HG03060 (cell line): ENCODE measurements around the gene SLF2.

Source experiments
- ATAC-seq: cut with Tn5 transposase; IDR thresholded peaks from one replicate; pipeline ENCODE4 v1.9.1; 2021; ENCODE audit warnings: low read depth, moderate number of reproducible peaks; ENCODE audit not compliant: unreplicated experiment

Gene SLF2

GRCh38 chr10:100996678-100997359, 84.1 kb downstream of the SLF2 start:
- no peak for ATAC-seq

- no peak for ATAC-seq
Observed at GRCh38 chr10:100997360-100998182, 84.8 kb downstream of the SLF2 start.

GRCh38 chr10:100998183-100998990, 85.6 kb downstream of the SLF2 start:
- ATAC-seq = no peak

- ATAC-seq = no peak
Observed at GRCh38 chr10:100998991-100999741, 86.4 kb downstream of the SLF2 start.

GRCh38 chr10:100999742-101000126, 87.0 kb downstream of the SLF2 start, which contains the start of gene LZTS2:
Gene LZTS2, plus strand, starts transcription at chr10:100999808. Its CDS starts 2,731 bp downstream, at chr10:101002539.
- no peak for ATAC-seq

- no peak for ATAC-seq
Observed at GRCh38 chr10:101000127-101000914, 87.6 kb downstream of the SLF2 start.

- no peak for ATAC-seq
Observed at GRCh38 chr10:101000915-101001658, 88.3 kb downstream of the SLF2 start.

- no peak for ATAC-seq
Observed at GRCh38 chr10:101001659-101002035, 88.9 kb downstream of the SLF2 start.

GRCh38 chr10:101002456-101002855, 89.7 kb downstream of the SLF2 start:
- no peak for ATAC-seq

- no peak for ATAC-seq
Observed at GRCh38 chr10:101003639-101004206, 91.0 kb downstream of the SLF2 start.

- no peak for ATAC-seq
Observed at GRCh38 chr10:101005361-101005760, 92.6 kb downstream of the SLF2 start.

- ATAC-seq = no peak
Observed at GRCh38 chr10:101005869-101006567, 93.3 kb downstream of the SLF2 start.

GRCh38 chr10:101006593-101007098, 93.9 kb downstream of the SLF2 start:
- no peak for ATAC-seq

GRCh38 chr10:101007099-101007711, 94.4 kb downstream of the SLF2 start:
- no peak for ATAC-seq

GRCh38 chr10:101007915-101008822, 95.4 kb downstream of the SLF2 start:
- no peak for ATAC-seq

- no peak for ATAC-seq
Observed at GRCh38 chr10:101008823-101009423, 96.2 kb downstream of the SLF2 start.
